ENCODE measurements around the gene CHMP6. TPM values are rescaled to one million over a fixed set of nuclear protein-coding genes. Genes with fewer than 3 reads are reported as not detected.
A peak's percentile ranks its signal among the peaks of the same experiment; 100 is the strongest.
"Not testable (repeated sequence)": the region's sequence is repeated elsewhere in the genome, so short reads cannot be mapped to it uniquely, and the experiment has no call there.

The CHMP6 gene
- total RNA-seq, 1 donor from 2014 or later, result 22.5 TPM

GRCh38 chr17:81030312-81030711 lies 38.7 kb downstream of the CHMP6 start:
- not testable (repeated sequence) for DNase-seq

GRCh38 chr17:81030741-81031565 lies 39.3 kb downstream of the CHMP6 start:
- DNase-seq, result peak; percentile 75

- peak; percentile 31 for DNase-seq
Observed at GRCh38 chr17:81031566-81032550, 40.2 kb downstream of the CHMP6 start.

GRCh38 chr17:81032641-81033480 lies 41.2 kb downstream of the CHMP6 start:
- DNase-seq, result no peak

- no peak for DNase-seq
Observed at GRCh38 chr17:81033535-81034167, 42.0 kb downstream of the CHMP6 start.

GRCh38 chr17:81034168-81034777 lies 42.6 kb downstream of the CHMP6 start:
- peak; percentile 31 for DNase-seq

- DNase-seq, result peak; percentile 98
Observed at GRCh38 chr17:81034779-81035520, 43.3 kb downstream of the CHMP6 start, which contains the start of gene BAIAP2. Gene BAIAP2, plus strand, starts transcription at chr17:81035151. Its CDS starts 104 bp downstream, at chr17:81035255.

- no peak for DNase-seq
Observed at GRCh38 chr17:81035521-81036196, 44.0 kb downstream of the CHMP6 start.

- no peak for DNase-seq
Observed at GRCh38 chr17:81036197-81036941, 44.7 kb downstream of the CHMP6 start.

- peak; percentile 84 for DNase-seq
Observed at GRCh38 chr17:81037026-81037797, 45.6 kb downstream of the CHMP6 start.

- no peak for DNase-seq
Observed at GRCh38 chr17:81037798-81038733, 46.4 kb downstream of the CHMP6 start.

GRCh38 chr17:81039096-81039495 lies 47.5 kb downstream of the CHMP6 start:
- no peak for DNase-seq

- DNase-seq, result no peak
Observed at GRCh38 chr17:81039854-81040758, 48.5 kb downstream of the CHMP6 start.

GRCh38 chr17:81040791-81041337 lies 49.2 kb downstream of the CHMP6 start:
- no peak for DNase-seq

GRCh38 chr17:81042606-81043005 lies 51.0 kb downstream of the CHMP6 start:
- no peak for DNase-seq
